PFSK-1 (cell line): ENCODE data around the gene GZMA.

Experiments
- POLR2AphosphoS5 ChIP-seq: IDR thresholded peaks from 2 replicates; pipeline ENCODE4 v1.6.1; 2012; ENCODE audit warnings: low read depth, mild to moderate bottlenecking, control low read depth, low read length, moderate library complexity
- TAF1 ChIP-seq: IDR thresholded peaks from 2 replicates; pipeline ENCODE4 v1.6.1; 2012; ENCODE audit warnings: low read length, control low read depth, borderline replicate concordance; ENCODE audit not compliant: insufficient read depth

DNA sequence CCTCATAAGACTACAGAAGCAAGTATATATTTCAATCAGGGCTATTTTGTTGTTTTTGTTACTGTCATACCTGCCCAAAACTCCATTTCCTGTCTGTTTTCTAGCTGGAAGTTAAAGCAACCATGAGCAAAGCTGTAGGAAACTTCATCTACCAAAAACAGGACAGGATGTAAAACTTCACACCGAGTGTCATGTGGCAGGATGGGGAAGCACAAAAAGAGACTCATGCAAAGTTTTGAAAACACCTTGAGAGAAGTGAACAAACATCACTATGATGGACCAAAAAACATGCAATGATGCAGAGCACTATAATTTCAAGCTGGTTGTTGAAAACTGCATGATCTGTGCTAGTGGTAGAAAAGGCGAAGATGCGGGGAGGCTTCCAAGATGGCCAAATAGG, 6.3 kb upstream of the GZMA start:
- TF ChIP-seq POLR2AphosphoS5: no peak
- TF ChIP-seq TAF1: no peak
